ENCODE measurements around the gene PTOV1.

GRCh38 chr19:49840321-49840720, 10.6 kb upstream of the PTOV1 start:
- TF ChIP-seq CTCF (IDR thresholded peaks at IDR 0.05; ENCODE audit: insufficient read depth, low read length, poor library complexity, severe bottlenecking) (no peak), EZH2phosphoT487 (conservative IDR thresholded peaks at IDR 0.05; ENCODE audit: low read length) (no peak)

Data from SU-DHL-6 (cell line).